DMS 273 treated with DMSO at 0.1 percent for 48 hours (cell line): ENCODE measurements around the gene SUSD3.

ENCODE experiments used
- DNase-seq: peaks from one replicate; lab custom pipeline; 2025; lab: John Stamatoyannopoulos, UW

Gene SUSD3

GRCh38 chr9:93030642-93031628 is 27.6 kb upstream of the SUSD3 start:
- DNase-seq = no peak

- DNase-seq = no peak
These were observed 26.7 kb upstream of the SUSD3 start for GRCh38 chr9:93031629-93032430.

GRCh38 chr9:93032545-93032944 is 26.0 kb upstream of the SUSD3 start:
- DNase-seq = no peak

- DNase-seq = no peak
These were observed 25.0 kb upstream of the SUSD3 start for GRCh38 chr9:93033531-93033930.

- DNase-seq = no peak
These were observed 23.3 kb upstream of the SUSD3 start for GRCh38 chr9:93035106-93035660.

GRCh38 chr9:93035821-93036351 is 22.6 kb upstream of the SUSD3 start:
- no peak for DNase-seq

GRCh38 chr9:93036887-93037475 is 21.5 kb upstream of the SUSD3 start:
- no peak for DNase-seq

- no peak for DNase-seq
These were observed 21.0 kb upstream of the SUSD3 start for GRCh38 chr9:93037476-93037971.

GRCh38 chr9:93038918-93039317 is 19.6 kb upstream of the SUSD3 start:
- no peak for DNase-seq

GRCh38 chr9:93039456-93039855 is 19.0 kb upstream of the SUSD3 start:
- DNase-seq = no peak

GRCh38 chr9:93039976-93040375 is 18.5 kb upstream of the SUSD3 start:
- DNase-seq = no peak

GRCh38 chr9:93040409-93040808 is 18.1 kb upstream of the SUSD3 start:
- no peak for DNase-seq

GRCh38 chr9:93041108-93041802 is 17.2 kb upstream of the SUSD3 start:
- DNase-seq = no peak

- DNase-seq = no peak
These were observed 15.4 kb upstream of the SUSD3 start for GRCh38 chr9:93043122-93043521.

- no peak for DNase-seq
These were observed 13.0 kb upstream of the SUSD3 start for GRCh38 chr9:93045521-93045920.

GRCh38 chr9:93048566-93049448 is 9.7 kb upstream of the SUSD3 start:
- DNase-seq = no peak

GRCh38 chr9:93049491-93049890 is 9.0 kb upstream of the SUSD3 start:
- DNase-seq = no peak

- DNase-seq = no peak
These were observed 8.3 kb upstream of the SUSD3 start for GRCh38 chr9:93050231-93050630.

GRCh38 chr9:93051680-93052089 is 6.8 kb upstream of the SUSD3 start:
- DNase-seq = no peak
